Measurements from ENCODE around the gene DBNL.

GRCh38 chr7:44051611-44052220 is 7.2 kb downstream of the DBNL start:
- TF ChIP-seq EZH2 (IDR thresholded peaks at IDR 0.05; ENCODE audit: insufficient read depth, poor library complexity, severe bottlenecking) (no peak), EZH2phosphoT487 (IDR thresholded peaks at IDR 0.05; ENCODE audit: insufficient read depth, low read depth) (no peak)
